Chondrocyte (in vitro differentiated cells): Measurements from ENCODE around the gene UBQLN4. TPM values are rescaled to one million over a fixed set of nuclear protein-coding genes. Genes with fewer than 3 reads are reported as not detected.

Experiments
- DNase-seq: peaks from one replicate; pipeline ENCODE4 v3.0.0; 2021; ENCODE audit warnings: mixed read lengths, low spot score
- H3K27ac Mint-ChIP-seq: one replicate; pipeline ENCODE4 v1.8.0; 2021; ENCODE audit warnings: mild to moderate bottlenecking, moderate library complexity, mixed read lengths; ENCODE audit not compliant: unreplicated experiment
- H3K27me3 Mint-ChIP-seq: 2 replicates; pipeline ENCODE4 v1.8.0; 2021; ENCODE audit warnings: low read depth, mixed read lengths
- H3K36me3 Mint-ChIP-seq: 2 replicates; pipeline ENCODE4 v1.8.0; 2021; ENCODE audit warnings: low read depth, mixed read lengths
- H3K4me1 Mint-ChIP-seq: 2 replicates; pipeline ENCODE4 v1.8.0; 2021; ENCODE audit warnings: low read depth, mild to moderate bottlenecking, mixed read lengths
- H3K4me3 Mint-ChIP-seq: one replicate; pipeline ENCODE4 v1.8.0; 2021; ENCODE audit warnings: mild to moderate bottlenecking, moderate library complexity, mixed read lengths; ENCODE audit not compliant: unreplicated experiment
- H3K9me3 Mint-ChIP-seq: 2 replicates; pipeline ENCODE4 v1.8.0; 2021; ENCODE audit warnings: low read depth, mixed read lengths
- CTCF ChIP-seq: fragments of 200-600 bp; sonication (generic); IDR thresholded peaks from 2 replicates; pipeline ENCODE4 v1.5.0; 2021; ENCODE audit warnings: antibody characterized with exemption, mild to moderate bottlenecking, moderate library complexity
- total RNA-seq: library from RNA; stranded (reverse); gene quantifications from 3 replicates; pipeline ENCODE4 v1.2.1, GENCODE V29; 2021

The UBQLN4 gene
- total RNA-seq, 1 donor from 2014 or later, result 30.2 TPM

GRCh38 chr1:156025876-156026275, 27.7 kb downstream of the UBQLN4 start:
- no peak overlapping the region for H3K4me3 Mint-ChIP-seq
- TF ChIP-seq CTCF, result peak; percentile 76
- no peaks in the 10 kb centered on the region for H3K27me3 Mint-ChIP-seq
- no peak overlapping the region for H3K27ac Mint-ChIP-seq
- H3K9me3 Mint-ChIP-seq, result no peaks in the 10 kb centered on the region
- no peaks in the 10 kb centered on the region for H3K36me3 Mint-ChIP-seq
- no peak for DNase-seq
- H3K4me1 Mint-ChIP-seq, result peaks cover 6% of the 10 kb centered on the region

- no peak overlapping the region for H3K27ac Mint-ChIP-seq
- H3K27me3 Mint-ChIP-seq, result no peaks in the 10 kb centered on the region
- H3K36me3 Mint-ChIP-seq, result peaks cover 2% of the 10 kb centered on the region
- no peak for DNase-seq
- TF ChIP-seq CTCF, result no peak
- no peak overlapping the region for H3K4me3 Mint-ChIP-seq
- peaks cover 13% of the 10 kb centered on the region for H3K4me1 Mint-ChIP-seq
- H3K9me3 Mint-ChIP-seq, result no peaks in the 10 kb centered on the region
Observed at GRCh38 chr1:156024801-156025200, 28.8 kb downstream of the UBQLN4 start.

- no peaks in the 10 kb centered on the region for H3K9me3 Mint-ChIP-seq
- H3K4me3 Mint-ChIP-seq, result no peak overlapping the region
Observed at GRCh38 chr1:156021954-156022353, 31.6 kb downstream of the UBQLN4 start.

GRCh38 chr1:156021093-156021428, 32.5 kb downstream of the UBQLN4 start:
- Mint-ChIP-seq H3K36me3 (peaks cover 16% of the 10 kb centered on the region), H3K27me3 (no peaks in the 10 kb centered on the region), H3K4me3 (peak overlapping the region; percentile 95), H3K4me1 (peaks cover 24% of the 10 kb centered on the region), H3K9me3 (no peaks in the 10 kb centered on the region), H3K27ac (no peak overlapping the region)
- TF ChIP-seq CTCF, result no peak
- DNase-seq, result no peak

More at GRCh38 chr1:156021954-156022353, 31.6 kb downstream of the UBQLN4 start:
- no peak for TF ChIP-seq CTCF
- peaks cover 13% of the 10 kb centered on the region for H3K36me3 Mint-ChIP-seq
- no peak for DNase-seq
- no peak overlapping the region for H3K27ac Mint-ChIP-seq
- H3K27me3 Mint-ChIP-seq, result no peaks in the 10 kb centered on the region
- H3K4me1 Mint-ChIP-seq, result peaks cover 24% of the 10 kb centered on the region

GRCh38 chr1:156020293-156021092, 33.1 kb downstream of the UBQLN4 start, which contains the start of gene SSR2:
SSR2 (minus strand) TSS chr1:156020951; CDS start chr1:156020167, 784 bp downstream.
- Mint-ChIP-seq H3K9me3 (no peaks in the 10 kb centered on the region), H3K36me3 (peaks cover 16% of the 10 kb centered on the region), H3K27ac (peak within 1 kb of the TSS; percentile 90), H3K27me3 (no peaks in the 10 kb centered on the region), H3K4me1 (peaks cover 20% of the 10 kb centered on the region), H3K4me3 (peak within 1 kb of the TSS; percentile 95)
- DNase-seq, result no peak
- peak; percentile 27 for TF ChIP-seq CTCF
